GM21619 (cell line): ENCODE results near the gene TFR2.

ENCODE experiments used
- ATAC-seq: cut with Tn5 transposase; IDR thresholded peaks from one replicate; pipeline ENCODE4 v1.9.1; 2021; ENCODE audit not compliant: unreplicated experiment

Gene TFR2

DNA sequence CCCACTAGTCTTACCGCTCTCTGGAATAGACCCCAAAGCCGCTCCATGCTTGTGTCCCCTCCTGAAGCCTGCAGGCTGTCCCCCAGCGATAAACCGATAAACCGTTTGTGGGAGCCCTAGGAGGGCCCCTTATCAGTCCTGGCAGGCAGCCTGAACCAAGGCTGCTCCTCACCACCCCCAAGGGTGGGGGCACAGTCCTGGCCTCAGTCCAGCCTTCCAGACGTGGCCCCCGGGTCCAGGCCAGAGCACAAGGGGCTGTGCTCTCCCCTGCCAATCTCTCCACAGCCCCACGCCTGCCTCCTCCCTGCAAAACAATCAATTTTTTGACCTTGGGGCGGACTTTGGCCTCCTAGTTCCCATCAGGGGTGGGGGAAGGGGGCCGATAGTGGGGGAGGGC, at the start of gene TFR2:
Gene TFR2, minus strand, starts transcription at position 90 of the 397 bp plus-strand sequence. Its CDS starts 43 bp downstream, at position 47.
- no peak for ATAC-seq

DNA sequence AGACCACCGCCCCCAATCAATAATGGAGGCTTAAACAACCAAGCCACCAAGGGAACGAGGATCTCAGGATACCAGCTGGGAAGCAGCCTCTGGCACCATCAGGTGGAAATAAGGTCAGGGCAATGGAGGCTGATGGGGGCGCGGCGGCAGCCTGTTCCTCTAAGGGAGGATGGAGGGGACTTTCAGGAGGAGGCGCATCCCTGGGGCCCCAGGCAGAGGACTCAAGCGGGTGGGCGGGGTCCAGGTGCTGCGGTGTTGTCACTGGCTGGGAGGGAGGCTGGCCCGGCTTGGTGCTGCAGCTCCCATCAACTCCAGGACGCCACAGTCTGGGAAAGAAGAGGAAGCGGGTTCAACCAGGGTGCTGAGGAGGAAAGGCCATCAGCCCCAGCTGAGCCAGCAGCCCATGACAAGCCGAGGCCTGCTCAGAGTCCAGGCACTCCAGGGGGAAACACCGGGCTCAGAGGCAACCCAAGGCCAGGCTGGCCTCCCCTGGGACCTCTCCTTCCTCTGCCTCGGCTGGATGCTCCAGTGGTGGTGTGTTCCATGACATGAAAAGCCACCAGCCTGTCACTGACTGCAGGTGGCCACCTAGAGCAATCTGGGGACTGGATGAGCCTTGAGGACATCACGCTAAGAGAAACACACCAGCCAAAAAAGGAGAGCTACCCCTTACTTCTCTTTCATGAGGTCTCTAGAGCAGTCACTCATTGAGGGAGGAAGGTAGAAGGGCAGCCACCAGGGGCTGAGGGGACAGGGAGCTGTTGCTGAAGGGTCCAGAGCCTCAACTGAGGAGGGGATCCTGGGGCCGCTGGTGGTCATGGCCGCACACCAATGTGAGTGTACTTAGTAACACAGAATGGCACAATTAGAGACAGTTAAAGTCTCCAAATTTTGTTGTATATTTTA, 48.1 kb upstream of the TFR2 start:
- ATAC-seq = no peak

GRCh38 chr7:100688326-100688860, 47.0 kb upstream of the TFR2 start:
- no peak for ATAC-seq

- ATAC-seq = no peak
Observed at GRCh38 chr7:100687751-100688300, 46.5 kb upstream of the TFR2 start.

DNA sequence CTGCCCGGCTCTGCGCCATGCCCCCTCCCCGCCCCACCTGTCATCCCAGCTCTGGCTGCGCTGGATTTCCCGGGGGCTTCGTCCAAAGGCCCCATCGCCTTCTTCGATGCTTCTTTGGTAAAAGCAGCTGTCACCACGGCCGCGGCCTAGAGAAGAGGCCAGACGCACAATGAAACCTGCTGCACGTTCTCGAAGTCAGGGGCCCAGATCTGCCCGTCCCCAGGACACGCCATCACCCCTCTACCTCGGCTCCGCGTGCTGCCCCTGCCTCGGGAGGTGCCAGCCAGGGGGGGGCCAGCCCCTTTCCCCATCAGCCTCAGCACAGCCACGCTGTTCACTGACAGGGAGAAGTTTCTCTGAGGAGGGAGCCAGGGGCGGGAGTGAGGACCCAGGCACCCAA, 45.9 kb upstream of the TFR2 start:
- ATAC-seq = no peak

GRCh38 chr7:100686822-100687211, 45.5 kb upstream of the TFR2 start:
- no peak for ATAC-seq

GRCh38 chr7:100686201-100686821, 45.0 kb upstream of the TFR2 start:
- ATAC-seq = no peak

- ATAC-seq = no peak
Observed at GRCh38 chr7:100685631-100686145, 44.3 kb upstream of the TFR2 start.

DNA sequence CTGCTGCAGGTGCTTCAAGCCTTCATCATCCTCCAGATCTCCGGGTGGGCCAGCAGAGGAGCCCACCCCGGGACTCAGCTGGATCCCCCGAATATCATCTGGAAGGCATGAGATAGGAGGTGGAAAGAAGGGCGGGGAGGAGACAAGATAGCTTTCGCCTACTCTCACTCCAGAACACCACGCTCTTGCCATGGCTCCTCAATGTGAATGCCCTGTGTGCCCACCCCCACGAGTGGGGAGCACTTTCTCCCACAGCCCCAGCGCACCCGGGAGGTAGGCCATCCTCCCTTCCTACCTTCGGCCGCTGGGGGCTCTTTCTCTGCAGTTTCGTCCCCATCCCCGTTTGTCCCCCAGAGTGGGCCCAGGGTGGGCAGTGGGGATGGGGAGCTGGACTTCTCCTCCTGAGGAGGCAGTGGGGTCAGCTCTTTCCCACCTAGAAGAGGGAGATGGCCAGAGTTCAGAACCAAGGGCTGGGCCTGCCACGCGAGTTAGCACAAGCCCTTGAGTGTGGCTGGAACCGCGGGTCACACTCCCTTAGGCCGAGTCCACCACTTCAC, 43.8 kb upstream of the TFR2 start:
- no peak for ATAC-seq

- no peak for ATAC-seq
Observed at GRCh38 chr7:100684534-100685042, 43.2 kb upstream of the TFR2 start.

GRCh38 chr7:100683659-100684533, 42.5 kb upstream of the TFR2 start:
- ATAC-seq = no peak

DNA sequence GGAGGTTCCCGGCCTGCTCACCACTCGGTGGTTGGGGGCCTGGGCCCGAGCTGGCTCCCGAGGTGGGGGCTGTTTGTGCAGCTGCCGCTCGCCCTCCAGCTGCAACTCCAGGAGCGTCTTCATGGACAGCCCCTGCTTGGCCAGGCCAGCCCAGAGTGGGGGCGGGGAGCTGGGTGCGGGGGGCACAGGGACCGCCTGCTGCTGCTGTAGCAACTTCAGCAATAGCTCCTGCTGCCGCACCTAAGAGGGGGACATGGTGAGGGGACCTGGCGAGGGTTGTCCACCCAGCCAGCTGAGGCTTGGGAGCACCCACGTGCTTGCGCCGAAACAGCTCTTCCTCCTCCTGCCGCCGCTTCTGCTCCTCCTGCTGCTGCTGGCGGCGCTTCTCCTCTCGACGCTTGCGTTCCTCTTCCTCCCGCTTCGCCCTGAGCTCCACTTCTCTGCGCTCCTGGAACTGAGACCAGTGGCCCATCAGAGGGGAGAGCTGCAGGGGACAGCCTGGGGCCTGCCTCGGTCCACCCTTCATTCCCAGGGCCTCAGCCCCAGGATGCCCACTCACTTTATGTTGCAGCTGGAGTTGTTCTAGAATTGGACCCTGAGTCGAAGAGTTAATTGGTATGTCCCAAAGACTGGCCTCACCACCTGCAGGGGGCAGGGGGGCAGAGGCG, 41.8 kb upstream of the TFR2 start:
- no peak for ATAC-seq

DNA sequence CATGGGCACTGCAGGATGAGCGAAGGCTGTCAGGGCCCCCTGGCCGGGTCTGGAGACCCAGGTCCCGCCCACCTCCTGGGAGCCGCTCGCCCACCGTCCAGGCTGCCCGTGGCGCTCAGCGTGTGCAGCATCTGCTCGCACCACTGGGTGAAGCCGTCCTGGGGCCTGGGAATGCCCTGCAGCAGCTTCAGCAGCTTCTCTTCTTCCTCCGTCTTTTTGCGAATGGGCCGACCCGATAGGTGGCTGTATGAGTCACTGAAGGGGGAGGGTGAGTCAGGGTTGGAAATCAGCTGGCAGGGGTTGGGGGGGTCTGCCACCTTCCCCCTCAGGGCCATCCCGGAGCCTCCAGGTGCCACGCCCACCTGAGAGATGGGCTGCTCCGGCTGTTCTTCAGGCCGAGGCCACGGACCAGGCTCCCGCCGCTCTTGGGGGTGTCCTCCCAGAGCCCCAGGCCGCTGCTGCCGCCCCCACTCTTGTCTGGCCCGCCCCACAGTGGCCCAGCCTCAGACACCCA, 40.9 kb upstream of the TFR2 start:
- ATAC-seq = no peak

DNA sequence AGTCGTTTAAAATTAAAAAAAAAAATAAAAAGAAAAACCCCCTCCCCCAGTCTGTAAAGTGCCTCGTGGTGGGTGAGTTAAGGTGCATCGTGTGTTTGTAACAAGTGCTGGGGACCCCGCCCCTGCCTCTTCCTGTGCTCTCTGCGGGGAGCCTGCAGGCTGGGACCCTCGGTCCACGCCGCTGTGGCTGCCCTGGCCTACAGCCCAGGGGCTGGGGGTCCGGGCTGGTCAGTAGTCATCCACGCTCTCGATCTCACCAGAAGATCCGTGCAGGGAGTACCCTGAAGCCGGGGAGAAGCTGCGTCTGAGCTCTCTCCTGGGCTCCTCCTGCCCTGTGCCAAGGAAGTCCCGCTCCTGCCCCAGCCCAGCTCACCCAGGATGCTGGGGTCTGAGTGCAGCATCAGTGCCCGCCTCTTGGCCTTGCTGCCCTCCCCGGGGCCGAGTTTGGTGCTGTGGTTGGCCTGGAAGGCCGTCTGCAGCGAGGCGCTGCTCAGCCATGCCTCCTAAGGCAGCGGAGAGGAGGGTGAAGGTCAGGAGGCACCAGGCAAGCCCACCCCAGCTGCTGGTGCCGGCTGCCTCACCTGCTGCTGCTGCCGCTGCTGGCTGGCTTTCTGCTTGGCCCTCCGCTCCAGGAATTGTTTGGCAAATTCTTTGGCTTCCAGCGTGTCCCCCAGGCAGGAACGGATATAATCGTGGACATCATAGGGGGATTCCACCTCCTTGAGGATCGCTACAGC, 40.3 kb upstream of the TFR2 start:
- ATAC-seq = no peak

DNA sequence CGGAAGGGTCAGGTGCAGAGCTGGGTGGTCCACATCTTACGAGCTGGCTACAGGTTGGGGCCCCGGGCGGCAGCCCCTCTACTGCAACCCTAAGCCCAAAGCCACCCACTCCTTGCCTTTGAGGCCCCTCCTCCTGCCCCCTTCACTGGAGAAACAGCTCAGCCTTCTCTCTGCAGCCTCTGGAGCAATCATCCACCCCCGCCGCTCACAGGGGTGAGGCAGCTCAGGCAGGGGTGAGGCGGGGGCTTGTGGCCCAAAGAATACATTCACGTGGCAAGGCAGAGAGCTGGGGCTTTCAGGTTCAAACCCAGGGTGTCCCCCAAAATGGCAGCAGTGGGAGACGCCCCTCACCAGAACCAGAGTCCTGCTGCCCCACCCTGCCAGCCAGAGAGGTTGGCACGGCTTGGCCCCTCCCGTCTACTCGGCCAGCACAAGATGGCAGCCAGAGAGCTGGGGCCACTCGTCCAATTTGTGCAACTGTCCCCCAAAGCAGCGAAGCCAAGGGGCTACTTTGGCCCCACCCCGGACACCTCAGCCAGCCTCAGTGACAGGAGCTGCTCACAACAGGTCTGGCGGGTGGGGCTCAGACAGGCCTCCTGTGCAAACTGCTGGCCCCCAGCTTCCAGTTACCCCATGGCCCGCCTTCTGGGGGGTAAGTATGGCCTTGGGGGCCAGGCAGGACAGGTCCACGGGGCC, 39.4 kb upstream of the TFR2 start:
- ATAC-seq = no peak

- no peak for ATAC-seq
Observed at GRCh38 chr7:100679927-100680575, 38.7 kb upstream of the TFR2 start.

- no peak for ATAC-seq
Observed at GRCh38 chr7:100679129-100679926, 38.0 kb upstream of the TFR2 start.
